ENCODE measurements around the gene RAB18.

The RAB18 gene

DNA sequence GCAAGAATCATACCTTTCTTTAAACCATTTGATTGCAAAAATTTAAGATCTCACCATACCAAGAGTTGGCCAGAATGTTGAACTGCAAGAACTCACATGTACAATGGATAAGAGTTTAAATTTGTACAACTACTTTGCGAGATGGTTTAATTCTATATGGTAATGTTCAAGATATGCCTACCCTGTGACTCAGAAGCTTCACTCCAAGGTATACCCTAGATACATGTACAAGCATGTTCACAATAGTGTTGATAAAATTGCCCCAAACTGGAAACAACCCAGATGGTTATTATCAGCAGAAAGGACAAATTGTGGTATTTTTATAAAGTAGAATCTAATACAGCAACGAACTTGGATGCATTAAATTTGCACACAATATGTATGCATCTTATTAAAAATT is 25.1 kb upstream of the RAB18 start:
- no peaks in the 10 kb centered on the region for H3K36me3 ChIP-seq (ENCODE audit: control insufficient read depth, insufficient read depth, low read length)
- H3K4me1 ChIP-seq (ENCODE audit: control insufficient read depth, insufficient read depth, low read length) = no peaks in the 10 kb centered on the region
- H3K27ac ChIP-seq (ENCODE audit: insufficient read depth, low read depth, low read length, poor library complexity, severe bottlenecking) = no peak overlapping the region
- no peaks in the 10 kb centered on the region for H3K9me3 ChIP-seq (ENCODE audit: control insufficient read depth, low read length)
- H3K27me3 ChIP-seq (ENCODE audit: control insufficient read depth, insufficient read depth, low read length, poor library complexity, severe bottlenecking) = no peaks in the 10 kb centered on the region
- H3K4me3 ChIP-seq (ENCODE audit: insufficient read depth, low read depth, low read length) = no peak overlapping the region
- 100% methylated on average over 1 of the region's 2 CpGs; no CpG with 5 or more reads in 1 of the 2 experiments for WGBS, 2 experiments

DNA sequence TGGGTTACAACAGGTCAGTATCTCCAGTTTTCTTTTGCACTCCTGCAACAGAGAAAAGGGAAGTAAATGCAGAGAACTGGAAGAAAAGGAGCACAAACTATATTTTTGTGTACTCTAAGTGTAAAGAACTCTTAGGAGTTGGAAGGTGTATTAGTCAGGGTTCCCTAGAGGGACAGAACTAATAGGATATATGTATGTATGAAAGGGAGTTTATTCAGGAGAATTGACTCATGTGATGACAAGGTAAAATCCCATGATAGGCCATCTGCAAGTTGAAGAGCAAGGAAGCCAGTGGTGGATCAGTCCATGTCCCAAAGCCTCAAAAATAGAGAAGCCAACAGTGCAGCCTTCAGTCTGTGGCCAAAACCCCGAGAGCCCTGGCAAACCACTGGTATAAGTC is 22.6 kb upstream of the RAB18 start:
- H3K9me3 ChIP-seq (ENCODE audit: control insufficient read depth, low read length) = no peaks in the 10 kb centered on the region
- no peak overlapping the region for H3K27ac ChIP-seq (ENCODE audit: insufficient read depth, low read depth, low read length, poor library complexity, severe bottlenecking)
- no peak overlapping the region for H3K4me3 ChIP-seq (ENCODE audit: insufficient read depth, low read depth, low read length)
- H3K36me3 ChIP-seq (ENCODE audit: control insufficient read depth, insufficient read depth, low read length) = no peaks in the 10 kb centered on the region
- WGBS, 2 experiments = 94 to 97% methylated on average over 1 of the region's 1 CpG
- H3K4me1 ChIP-seq (ENCODE audit: control insufficient read depth, insufficient read depth, low read length) = no peaks in the 10 kb centered on the region
- no peaks in the 10 kb centered on the region for H3K27me3 ChIP-seq (ENCODE audit: control insufficient read depth, insufficient read depth, low read length, poor library complexity, severe bottlenecking)

DNA sequence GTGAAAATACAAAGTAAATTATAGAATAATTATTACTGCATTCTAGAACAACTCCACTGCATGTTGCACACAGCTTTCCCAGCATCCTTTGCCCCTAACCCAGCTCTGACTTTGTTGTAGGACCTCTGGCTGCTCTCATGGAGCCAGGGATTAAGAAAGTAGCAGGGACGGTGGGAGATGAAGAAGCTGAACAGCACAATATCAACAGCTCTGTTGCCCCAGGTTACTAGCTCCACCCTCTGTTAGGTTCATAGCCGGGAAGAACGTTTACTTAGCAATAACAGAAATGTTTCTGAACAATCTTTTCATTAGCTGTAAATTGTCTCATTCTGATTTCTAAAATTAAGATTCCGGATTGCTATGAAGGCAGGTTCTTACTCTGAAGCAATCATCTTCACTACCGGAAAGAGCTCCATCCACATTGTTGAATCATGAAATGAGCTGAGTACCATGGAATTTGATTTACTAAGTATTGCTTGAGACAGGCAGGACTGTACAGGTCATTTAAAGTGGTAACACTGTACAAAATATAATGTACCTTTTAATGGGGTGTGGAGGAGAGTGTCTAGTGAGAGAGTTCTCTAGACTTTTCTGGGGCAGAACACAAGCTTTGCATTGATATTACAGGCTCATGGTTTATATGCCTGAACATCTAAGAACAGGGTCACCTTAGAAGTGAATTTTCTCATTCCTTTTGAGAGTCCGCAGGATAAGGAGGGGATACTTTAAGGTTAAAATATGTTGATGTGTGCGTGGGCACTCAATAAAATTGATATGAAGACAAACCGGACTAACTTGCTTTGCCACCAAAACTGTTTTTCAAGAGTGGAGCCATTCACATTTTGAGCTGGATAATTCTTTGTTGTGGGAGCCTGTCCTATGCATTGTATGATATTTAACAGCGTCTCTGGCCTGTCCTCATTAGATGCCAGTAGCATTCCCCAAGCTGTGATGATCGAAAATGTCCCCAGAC is 20.8 kb upstream of the RAB18 start:
- 80 to 83% methylated on average over 10 of the region's 10 CpGs for WGBS, 2 experiments
- H3K27ac ChIP-seq (ENCODE audit: insufficient read depth, low read depth, low read length, poor library complexity, severe bottlenecking) = no peak overlapping the region
- H3K4me3 ChIP-seq (ENCODE audit: insufficient read depth, low read depth, low read length) = no peak overlapping the region
- H3K4me1 ChIP-seq (ENCODE audit: control insufficient read depth, insufficient read depth, low read length) = no peaks in the 10 kb centered on the region
- H3K27me3 ChIP-seq (ENCODE audit: control insufficient read depth, insufficient read depth, low read length, poor library complexity, severe bottlenecking) = no peaks in the 10 kb centered on the region
- no peaks in the 10 kb centered on the region for H3K36me3 ChIP-seq (ENCODE audit: control insufficient read depth, insufficient read depth, low read length)
- H3K9me3 ChIP-seq (ENCODE audit: control insufficient read depth, low read length) = no peaks in the 10 kb centered on the region

DNA sequence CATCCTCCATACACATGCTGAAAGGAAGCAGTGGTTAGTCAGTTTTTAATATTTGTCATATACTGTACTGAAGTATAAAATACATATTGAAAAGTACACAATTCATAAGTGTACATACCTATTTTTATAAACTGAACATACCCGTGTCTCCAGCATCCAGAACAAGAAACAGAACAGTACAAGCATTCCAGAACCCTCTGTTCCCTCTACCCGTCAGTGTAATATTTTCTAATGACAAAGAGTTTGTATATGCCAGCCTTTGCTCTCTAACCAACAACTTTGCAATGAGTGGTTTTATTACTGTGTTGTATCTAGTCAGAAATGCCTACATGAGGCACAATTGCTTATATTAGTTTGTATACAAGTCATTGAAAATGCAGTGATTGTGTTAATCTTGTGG is 18.7 kb upstream of the RAB18 start:
- H3K36me3 ChIP-seq (ENCODE audit: control insufficient read depth, insufficient read depth, low read length) = no peaks in the 10 kb centered on the region
- H3K9me3 ChIP-seq (ENCODE audit: control insufficient read depth, low read length) = no peaks in the 10 kb centered on the region
- no peak overlapping the region for H3K4me3 ChIP-seq (ENCODE audit: insufficient read depth, low read depth, low read length)
- WGBS, 2 experiments = 81 to 95% methylated on average over 2 of the region's 2 CpGs
- no peak overlapping the region for H3K27ac ChIP-seq (ENCODE audit: insufficient read depth, low read depth, low read length, poor library complexity, severe bottlenecking)
- no peaks in the 10 kb centered on the region for H3K4me1 ChIP-seq (ENCODE audit: control insufficient read depth, insufficient read depth, low read length)
- H3K27me3 ChIP-seq (ENCODE audit: control insufficient read depth, insufficient read depth, low read length, poor library complexity, severe bottlenecking) = no peaks in the 10 kb centered on the region

DNA sequence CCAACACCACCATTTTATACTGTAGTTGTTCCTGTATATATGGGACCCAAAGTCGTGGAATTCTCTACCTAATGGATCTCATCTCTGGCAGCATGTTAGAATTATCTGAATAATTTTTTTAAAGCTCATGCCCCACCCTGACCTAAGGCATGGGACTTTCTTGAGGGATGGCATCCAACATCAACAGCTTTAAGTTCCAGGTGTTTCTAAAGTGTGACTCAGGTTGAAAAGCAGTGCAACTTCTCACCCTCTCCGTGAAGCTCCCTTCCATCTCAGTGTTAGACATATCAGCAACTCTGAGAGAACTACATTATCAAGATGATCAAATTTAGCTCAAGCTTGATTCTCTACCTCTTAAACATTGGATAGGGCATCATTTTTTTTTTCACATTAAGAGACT is 18.1 kb upstream of the RAB18 start:
- no peak overlapping the region for H3K4me3 ChIP-seq (ENCODE audit: insufficient read depth, low read depth, low read length)
- WGBS, 2 experiments = 26 to 54% methylated on average over 1 to 2 of the region's 2 CpGs
- H3K9me3 ChIP-seq (ENCODE audit: control insufficient read depth, low read length) = no peaks in the 10 kb centered on the region
- no peaks in the 10 kb centered on the region for H3K4me1 ChIP-seq (ENCODE audit: control insufficient read depth, insufficient read depth, low read length)
- H3K36me3 ChIP-seq (ENCODE audit: control insufficient read depth, insufficient read depth, low read length) = no peaks in the 10 kb centered on the region
- H3K27ac ChIP-seq (ENCODE audit: insufficient read depth, low read depth, low read length, poor library complexity, severe bottlenecking) = no peak overlapping the region
- no peaks in the 10 kb centered on the region for H3K27me3 ChIP-seq (ENCODE audit: control insufficient read depth, insufficient read depth, low read length, poor library complexity, severe bottlenecking)

DNA sequence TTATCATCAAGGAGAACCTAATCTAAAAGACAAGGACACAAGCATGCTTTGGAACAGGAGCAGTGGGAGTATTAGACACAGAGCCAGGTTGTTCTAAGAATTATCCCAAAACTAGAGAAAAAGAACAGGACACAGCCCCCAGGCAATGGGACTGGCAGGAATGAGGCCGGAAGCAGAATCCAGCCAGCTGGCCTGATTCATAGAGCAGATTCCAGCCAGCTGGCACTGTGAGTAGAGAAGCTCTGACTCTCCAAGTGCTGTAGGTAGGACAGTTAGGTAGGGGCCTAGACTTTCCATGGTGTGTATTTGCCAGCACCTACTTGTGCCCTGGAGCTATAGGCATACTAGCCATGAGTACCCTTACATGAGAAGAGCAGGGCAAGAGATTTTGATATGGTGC is 13.3 kb upstream of the RAB18 start:
- H3K36me3 ChIP-seq (ENCODE audit: control insufficient read depth, insufficient read depth, low read length) = no peaks in the 10 kb centered on the region
- H3K27me3 ChIP-seq (ENCODE audit: control insufficient read depth, insufficient read depth, low read length, poor library complexity, severe bottlenecking) = no peaks in the 10 kb centered on the region
- no peaks in the 10 kb centered on the region for H3K4me1 ChIP-seq (ENCODE audit: control insufficient read depth, insufficient read depth, low read length)
- H3K4me3 ChIP-seq (ENCODE audit: insufficient read depth, low read depth, low read length) = no peak overlapping the region
- 91% methylated on average over 1 of the region's 1 CpG for WGBS, 2 experiments
- H3K27ac ChIP-seq (ENCODE audit: insufficient read depth, low read depth, low read length, poor library complexity, severe bottlenecking) = no peak overlapping the region
- H3K9me3 ChIP-seq (ENCODE audit: control insufficient read depth, low read length) = no peaks in the 10 kb centered on the region

DNA sequence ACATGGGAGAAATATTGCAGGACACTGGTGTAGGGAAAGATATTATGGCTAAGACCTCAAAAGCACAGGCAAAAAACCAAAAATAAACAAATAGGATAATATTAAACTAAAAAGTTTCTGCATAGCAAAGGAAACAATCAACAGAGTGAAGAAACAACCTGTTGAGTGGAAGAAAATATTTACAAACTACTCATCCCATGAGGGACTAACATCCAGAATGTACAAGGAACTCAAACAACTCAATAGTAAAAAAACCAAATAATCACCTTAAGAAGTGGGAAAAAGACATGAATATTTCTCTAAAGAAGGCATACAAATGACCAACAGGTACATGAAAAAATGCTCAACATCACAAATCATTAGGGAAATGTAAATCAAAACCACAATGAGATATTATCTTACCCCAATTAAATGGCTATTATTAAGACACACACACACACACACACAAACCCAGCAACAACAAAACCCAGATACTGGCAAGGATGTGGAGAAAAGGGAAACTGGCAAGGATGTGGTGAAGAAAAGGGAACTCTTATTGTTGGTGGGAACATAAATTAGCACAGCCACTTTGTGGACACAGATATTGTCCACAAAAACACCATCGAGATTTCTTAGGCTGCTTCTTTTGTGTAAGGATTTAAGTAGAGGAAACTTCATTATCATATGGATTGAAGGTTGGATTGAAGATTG is 9.8 kb upstream of the RAB18 start:
- Histone ChIP-seq H3K27ac (ENCODE audit: insufficient read depth, low read depth, low read length, poor library complexity, severe bottlenecking) (no peak overlapping the region), H3K4me3 (ENCODE audit: insufficient read depth, low read depth, low read length) (no peak overlapping the region), H3K27me3 (ENCODE audit: control insufficient read depth, insufficient read depth, low read length, poor library complexity, severe bottlenecking) (no peaks in the 10 kb centered on the region), H3K9me3 (ENCODE audit: control insufficient read depth, low read length) (no peaks in the 10 kb centered on the region), H3K4me1 (ENCODE audit: control insufficient read depth, insufficient read depth, low read length) (no peaks in the 10 kb centered on the region), H3K36me3 (ENCODE audit: control insufficient read depth, insufficient read depth, low read length) (no peaks in the 10 kb centered on the region)
- 94 to 100% methylated on average over 1 of the region's 1 CpG for WGBS, 2 experiments

DNA sequence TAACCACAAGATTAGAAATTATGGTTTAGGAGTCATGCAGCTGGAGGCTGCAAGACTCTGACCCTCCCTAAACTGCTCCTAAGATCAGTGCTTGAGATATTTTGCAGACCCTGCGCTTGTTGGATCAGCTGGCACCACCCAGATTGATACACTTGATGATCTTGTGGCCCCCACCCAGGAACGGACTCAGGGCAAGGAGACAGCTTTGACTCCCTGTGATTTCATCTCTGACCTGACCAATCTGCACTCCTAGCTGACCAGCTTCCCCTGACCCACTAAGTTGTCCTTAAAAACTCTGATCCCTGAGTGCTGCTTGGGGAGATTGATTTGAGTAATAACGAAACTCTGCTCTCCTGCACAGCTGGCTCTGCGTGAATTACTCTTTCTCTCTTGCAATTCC is 8.0 kb upstream of the RAB18 start:
- Histone ChIP-seq H3K9me3 (ENCODE audit: control insufficient read depth, low read length) (no peaks in the 10 kb centered on the region), H3K27ac (ENCODE audit: insufficient read depth, low read depth, low read length, poor library complexity, severe bottlenecking) (no peak overlapping the region), H3K4me3 (ENCODE audit: insufficient read depth, low read depth, low read length) (no peak overlapping the region), H3K4me1 (ENCODE audit: control insufficient read depth, insufficient read depth, low read length) (no peaks in the 10 kb centered on the region), H3K27me3 (ENCODE audit: control insufficient read depth, insufficient read depth, low read length, poor library complexity, severe bottlenecking) (no peaks in the 10 kb centered on the region), H3K36me3 (ENCODE audit: control insufficient read depth, insufficient read depth, low read length) (no peaks in the 10 kb centered on the region)
- 90 to 92% methylated on average over 4 of the region's 4 CpGs for WGBS, 2 experiments

DNA sequence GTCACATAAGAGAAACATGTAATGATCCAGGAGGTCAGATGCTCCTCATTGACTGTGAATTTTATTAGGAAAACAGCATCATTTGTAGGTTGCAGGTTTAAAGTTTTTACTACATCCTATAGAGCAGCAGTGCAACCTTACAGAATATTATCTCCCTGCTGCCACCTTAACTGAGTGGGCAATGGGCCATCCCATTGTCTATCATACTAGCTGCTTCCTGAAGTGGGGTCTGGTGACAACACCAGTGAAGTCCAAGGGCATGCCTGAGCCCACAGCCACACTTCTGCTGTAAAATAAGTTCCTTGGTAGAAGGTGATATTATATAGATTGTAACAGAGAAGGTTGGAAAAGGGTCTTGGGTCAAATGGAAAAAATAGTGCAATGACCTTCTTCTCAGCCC is 4.0 kb upstream of the RAB18 start:
- Histone ChIP-seq H3K4me1 (ENCODE audit: control insufficient read depth, insufficient read depth, low read length) (peaks cover 3% of the 10 kb centered on the region), H3K36me3 (ENCODE audit: control insufficient read depth, insufficient read depth, low read length) (no peaks in the 10 kb centered on the region), H3K4me3 (ENCODE audit: insufficient read depth, low read depth, low read length) (no peak overlapping the region), H3K9me3 (ENCODE audit: control insufficient read depth, low read length) (no peaks in the 10 kb centered on the region), H3K27ac (ENCODE audit: insufficient read depth, low read depth, low read length, poor library complexity, severe bottlenecking) (no peak overlapping the region), H3K27me3 (ENCODE audit: control insufficient read depth, insufficient read depth, low read length, poor library complexity, severe bottlenecking) (no peaks in the 10 kb centered on the region)

DNA sequence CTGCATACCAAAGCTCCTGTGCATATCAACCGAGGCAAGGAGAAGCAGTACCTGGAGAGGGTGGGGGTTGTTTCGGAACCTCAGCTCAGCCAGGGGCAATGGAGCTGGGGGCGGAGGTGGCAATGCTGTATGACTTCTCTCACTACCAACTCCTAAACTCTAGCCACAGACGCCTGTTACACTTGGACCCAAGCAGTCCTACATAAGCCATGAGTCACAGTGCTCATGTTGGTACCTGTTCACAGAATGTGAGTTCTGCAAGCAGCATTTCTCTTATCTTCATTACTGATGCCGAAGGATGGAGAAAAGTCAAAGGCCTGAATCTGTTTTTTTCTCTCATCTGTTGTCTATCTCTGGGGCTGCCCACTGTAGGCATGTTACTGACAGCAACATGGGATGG is 3.2 kb upstream of the RAB18 start:
- Histone ChIP-seq H3K9me3 (ENCODE audit: control insufficient read depth, low read length) (no peaks in the 10 kb centered on the region), H3K4me1 (ENCODE audit: control insufficient read depth, insufficient read depth, low read length) (peaks cover 4% of the 10 kb centered on the region), H3K27me3 (ENCODE audit: control insufficient read depth, insufficient read depth, low read length, poor library complexity, severe bottlenecking) (no peaks in the 10 kb centered on the region), H3K4me3 (ENCODE audit: insufficient read depth, low read depth, low read length) (no peak overlapping the region), H3K36me3 (ENCODE audit: control insufficient read depth, insufficient read depth, low read length) (no peaks in the 10 kb centered on the region), H3K27ac (ENCODE audit: insufficient read depth, low read depth, low read length, poor library complexity, severe bottlenecking) (no peak overlapping the region)
- 87 to 91% methylated on average over 3 to 5 of the region's 5 CpGs for WGBS, 2 experiments

All from ectodermal cell (in vitro differentiated cells).